Adrenal gland (tissue), 5 donors: ENCODE data around the gene STOML3.

Source experiments
- CTCF ChIP-seq, 6 experiments: fragments of 450-650 bp in 4 of 6; fragments of 200-600 bp in 2 of 6; sonication (generic) in 1 of 6; IDR thresholded peaks; 1 replicate in 5 of 6; 2 replicates in 1 of 6; pipeline versions ENCODE4 v1.5.1 to v1.8.0; 2016 to 2021; ENCODE audit warnings: antibody characterized with exemption in 6 of 6, mild to moderate bottlenecking in 2 of 6, moderate library complexity in 1 of 6
- POLR2A ChIP-seq, 2 donors: fragments of 450-650 bp; IDR thresholded peaks; one replicate each; pipeline ENCODE4 v1.6.1; 2017; ENCODE audit warnings: antibody characterized with exemption in 2 of 2, mild to moderate bottlenecking in 2 of 2, moderate library complexity in 1 of 2
- donor health status: DM: no; HTN: no; CAD: no.

- TF ChIP-seq POLR2A (IDR thresholded peaks at IDR 0.05) (no peak), CTCF (IDR thresholded peaks at IDR 0.05) (no peak)
These were observed 21.4 kb downstream of the STOML3 start for GRCh38 chr13:38969187-38969586.
